Measurements from ENCODE around the gene BPHL.

GRCh38 chr6:3190056-3190455 is 71.5 kb downstream of the BPHL start:
- no peak for TF ChIP-seq CTCF (IDR thresholded peaks at IDR 0.05)
- no peak for TF ChIP-seq POLR2AphosphoS5 (IDR thresholded peaks at IDR 0.05; ENCODE audit: low read depth, low read length)

Data from Panc1 (cell line).